Stimulated activated CD4-positive, alpha-beta T cell treated with anti-CD3 and anti-CD28 coated beads, Interleukin-4, amount 100 ng/mL, for 48 hours (primary cell): ENCODE data around the gene RAB3IL1.

Source experiments
- DNase-seq, 2 donors: peaks; one replicate each; pipeline ENCODE4 v3.0.0-alpha.2; 2020; ENCODE audit warnings: low read depth in 2 of 2

Gene RAB3IL1

DNA sequence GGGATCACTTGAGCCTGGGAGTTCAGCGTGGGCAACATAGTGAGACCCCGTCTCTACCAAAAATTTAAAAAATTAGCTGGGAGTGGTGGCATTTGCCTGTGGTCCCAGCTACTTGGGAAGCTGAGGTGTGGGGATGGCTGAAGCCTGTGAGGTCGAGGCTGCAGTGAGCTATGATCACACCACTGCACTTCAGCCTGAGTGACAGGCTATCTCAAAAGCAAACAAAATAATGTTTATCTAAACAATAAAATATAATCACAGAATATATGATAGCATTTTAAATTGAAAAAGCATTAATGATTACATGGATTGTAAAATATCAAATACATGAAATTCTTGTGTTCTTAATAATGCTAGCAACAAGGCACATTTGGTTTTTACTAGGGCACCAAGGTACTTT, 35.5 kb upstream of the RAB3IL1 start:
- no peak for DNase-seq

DNA sequence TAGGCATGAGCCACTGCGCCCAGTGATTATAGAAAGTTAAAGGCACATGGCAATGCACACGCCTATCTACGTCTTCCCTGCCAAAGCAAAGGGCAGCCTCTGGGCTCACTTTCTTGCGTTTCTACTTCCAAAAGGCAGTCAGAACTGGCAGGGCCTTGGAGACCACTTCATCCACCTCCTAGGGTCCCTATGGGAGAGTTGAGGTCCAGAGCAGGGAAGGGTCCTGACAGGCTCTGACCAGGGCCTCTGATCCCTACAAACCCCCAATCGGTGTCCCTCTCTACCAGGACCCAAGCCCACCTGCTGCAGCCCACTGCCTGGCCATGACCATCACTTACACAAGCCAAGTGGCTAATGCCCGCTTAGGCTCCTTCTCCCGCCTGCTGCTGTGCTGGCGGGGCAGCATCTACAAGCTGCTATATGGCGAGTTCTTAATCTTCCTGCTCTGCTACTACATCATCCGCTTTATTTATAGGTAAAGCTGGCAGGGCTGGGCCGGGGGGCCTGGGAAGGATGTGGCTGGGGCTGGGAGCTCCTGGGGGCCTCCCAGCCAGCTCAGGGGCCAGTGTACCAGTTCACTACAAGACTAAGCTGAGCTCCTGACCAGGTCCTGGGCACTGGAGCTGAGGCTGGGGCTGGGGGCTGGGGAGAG, 34.2 kb upstream of the RAB3IL1 start:
- DNase-seq = no peak

- DNase-seq = no peak
Measured at GRCh38 chr11:61950035-61950547, 32.7 kb upstream of the RAB3IL1 start, which contains the start of gene BEST1. TSS of gene BEST1 (plus strand) at chr11:61950351. CDS start at chr11:61951807, 1,456 bp downstream.

DNA sequence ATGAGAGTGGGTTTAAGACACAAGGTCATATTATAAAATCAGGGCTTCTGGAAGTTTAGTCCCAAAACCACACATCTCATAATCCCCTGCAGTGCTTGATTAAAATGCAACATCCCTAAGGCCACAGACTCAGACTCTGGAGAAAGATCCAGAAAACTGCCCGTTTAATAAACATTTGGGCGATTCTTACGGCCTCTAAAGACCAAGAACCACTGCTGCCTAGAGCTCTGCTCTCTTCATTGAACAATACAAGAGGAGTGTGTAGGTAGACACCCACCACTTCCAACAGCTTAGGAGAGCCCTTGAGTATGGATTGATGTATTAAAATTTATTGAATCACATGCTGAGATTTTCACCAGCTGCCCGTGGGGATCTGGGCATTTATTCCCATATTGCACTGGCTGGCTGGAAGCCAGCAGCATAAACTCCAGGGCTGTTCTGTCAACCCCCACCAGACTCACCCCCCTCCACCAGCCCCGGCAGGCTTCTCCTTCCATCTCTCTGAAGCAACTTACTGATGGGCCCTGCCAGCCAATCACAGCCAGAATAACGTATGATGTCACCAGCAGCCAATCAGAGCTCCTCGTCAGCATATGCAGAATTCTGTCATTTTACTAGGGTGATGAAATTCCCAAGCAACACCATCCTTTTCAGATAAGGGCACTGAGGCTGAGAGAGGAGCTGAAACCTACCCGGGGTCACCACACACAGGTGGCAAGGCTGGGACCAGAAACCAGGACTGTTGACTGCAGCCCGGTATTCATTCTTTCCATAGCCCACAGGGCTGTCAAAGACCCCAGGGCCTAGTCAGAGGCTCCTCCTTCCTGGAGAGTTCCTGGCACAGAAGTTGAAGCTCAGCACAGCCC, 32.0 kb upstream of the RAB3IL1 start:
- DNase-seq = no peak

DNA sequence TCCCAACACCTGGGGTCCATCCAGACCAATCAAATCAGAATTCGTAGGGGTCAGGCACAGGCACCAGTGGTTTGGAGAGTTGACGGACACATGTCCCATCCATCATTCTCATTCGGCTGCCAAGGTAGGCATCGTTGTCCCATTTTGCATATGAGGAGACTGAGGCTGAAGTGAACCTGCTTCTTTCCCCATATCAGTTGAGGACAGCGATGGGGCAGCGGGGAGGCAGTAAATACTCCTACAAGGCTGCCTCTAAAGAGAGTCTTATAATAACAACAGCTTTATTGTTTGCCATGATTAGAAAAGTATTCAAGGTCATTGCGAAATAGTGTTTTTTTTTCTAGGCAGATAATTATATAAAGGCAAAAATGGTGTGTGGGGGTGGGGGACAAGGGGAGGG, 31.1 kb upstream of the RAB3IL1 start:
- no peak for DNase-seq

DNA sequence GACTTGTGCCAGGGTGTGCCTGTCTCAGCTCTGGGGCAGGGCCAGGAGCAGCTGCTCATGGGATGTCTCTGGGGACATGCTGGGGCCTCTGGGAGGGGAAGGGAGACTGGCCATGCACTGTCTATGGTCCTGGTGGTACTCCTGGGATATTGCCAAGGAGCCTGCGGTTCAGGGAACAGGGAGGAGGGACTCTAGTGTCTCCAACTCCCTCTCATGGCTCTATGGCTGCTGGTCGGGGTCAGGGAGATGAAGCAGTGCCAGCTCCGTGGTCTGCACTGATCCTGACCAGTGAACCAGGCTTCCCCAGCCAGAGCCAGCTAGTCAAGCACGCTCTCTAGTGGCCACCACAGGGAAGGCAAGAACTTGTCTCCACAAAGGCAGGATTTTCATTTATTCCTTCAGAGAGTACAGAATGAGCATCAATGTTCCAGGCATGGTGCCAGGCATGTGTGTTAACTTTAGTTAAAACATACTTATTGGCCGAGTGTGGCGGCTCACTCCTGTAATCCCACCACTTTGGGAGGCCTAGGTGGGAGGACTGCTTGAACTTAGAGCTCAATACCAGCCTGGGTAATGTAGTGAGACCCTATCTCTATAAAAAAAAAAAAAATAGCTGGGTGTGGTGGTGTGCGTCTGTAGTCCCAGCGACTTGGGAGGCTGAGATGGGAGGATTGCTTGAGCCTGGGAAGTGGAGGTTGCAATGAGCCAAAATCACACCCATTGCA, 30.3 kb upstream of the RAB3IL1 start:
- DNase-seq = peak; percentile 53 to 58

- no peak for DNase-seq
Measured at GRCh38 chr11:61946894-61947293, 29.5 kb upstream of the RAB3IL1 start.

DNA sequence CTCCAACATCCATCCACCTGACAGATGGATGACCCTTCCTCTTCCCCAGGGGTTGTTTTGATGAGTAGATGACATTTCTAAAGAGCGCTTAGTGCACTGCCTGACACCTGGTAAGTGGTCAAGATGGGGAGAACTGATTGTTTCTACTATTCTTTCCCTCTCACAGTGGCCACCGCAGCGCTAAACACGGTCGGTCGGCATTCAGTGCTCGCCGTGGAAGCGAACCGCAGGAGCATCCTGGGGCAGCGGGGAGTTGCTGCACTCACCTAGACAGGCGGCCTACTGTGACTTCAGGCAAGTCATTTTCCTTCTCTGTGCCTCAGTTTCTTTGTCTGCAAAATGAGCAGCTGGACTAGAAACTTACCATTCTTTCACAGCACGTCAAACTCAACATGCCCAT, 27.8 kb upstream of the RAB3IL1 start:
- DNase-seq = no peak

- no peak for DNase-seq
Measured at GRCh38 chr11:61940466-61940865, 23.1 kb upstream of the RAB3IL1 start.

DNA sequence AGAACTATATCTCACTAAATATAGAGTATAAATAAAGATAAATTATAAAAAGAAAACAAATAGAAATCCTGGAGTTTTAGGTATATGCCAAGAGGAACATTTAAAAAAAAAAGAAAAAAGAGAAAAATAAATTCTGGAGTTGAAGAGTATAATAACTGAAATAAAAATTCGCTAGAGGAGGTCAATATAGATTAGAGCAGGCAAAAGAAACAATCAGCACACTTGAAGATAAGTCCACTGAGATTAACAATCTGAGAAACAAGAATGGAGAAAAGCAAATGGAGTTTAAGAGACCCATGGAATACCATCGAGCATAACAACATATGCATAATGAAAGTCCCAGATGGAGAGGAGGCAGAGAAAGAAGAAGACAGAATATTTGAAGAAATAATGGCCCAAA, 18.5 kb upstream of the RAB3IL1 start:
- DNase-seq = no peak

DNA sequence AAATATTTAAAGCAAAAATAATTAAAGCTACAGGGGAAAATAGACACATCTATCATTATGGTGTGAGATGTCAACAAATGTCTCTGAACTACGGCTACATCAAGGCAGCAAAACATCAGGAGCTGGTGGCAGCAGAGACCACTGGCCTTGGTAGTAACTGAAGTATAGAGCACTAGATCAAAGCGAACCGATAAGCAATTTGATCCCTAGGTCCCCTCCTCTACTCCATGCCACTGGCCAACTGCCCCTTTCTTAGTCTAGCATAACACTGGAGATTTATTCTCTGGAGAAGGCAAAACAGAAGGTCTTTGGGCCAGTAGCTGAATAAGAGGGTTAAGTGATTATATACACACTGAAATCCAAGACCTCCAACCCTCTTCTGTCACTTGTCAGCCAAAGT, 13.6 kb upstream of the RAB3IL1 start:
- no peak for DNase-seq

- no peak for DNase-seq
Measured at GRCh38 chr11:61928606-61929005, 11.2 kb upstream of the RAB3IL1 start.

- no peak for DNase-seq
Measured at GRCh38 chr11:61927501-61927900, 10.1 kb upstream of the RAB3IL1 start.

DNA sequence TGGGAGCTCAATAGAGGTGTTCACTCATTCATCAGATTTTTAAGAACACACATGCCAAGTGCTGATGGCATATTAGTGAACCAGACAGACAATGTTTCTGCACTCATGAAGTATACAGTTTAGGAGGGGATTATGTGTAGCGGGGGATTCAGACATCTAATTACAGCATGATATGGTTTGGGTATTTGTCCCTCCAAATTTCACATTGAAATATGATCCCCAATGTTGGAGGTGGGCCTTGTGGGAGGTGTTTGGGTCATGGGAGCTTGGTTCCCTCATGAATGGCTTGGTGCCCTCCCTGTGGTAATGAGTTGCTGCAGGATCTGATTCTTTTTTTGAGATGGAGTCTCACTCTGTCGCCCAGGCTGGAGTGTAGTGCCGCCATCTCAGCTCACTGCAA, 8.9 kb upstream of the RAB3IL1 start:
- DNase-seq = no peak

DNA sequence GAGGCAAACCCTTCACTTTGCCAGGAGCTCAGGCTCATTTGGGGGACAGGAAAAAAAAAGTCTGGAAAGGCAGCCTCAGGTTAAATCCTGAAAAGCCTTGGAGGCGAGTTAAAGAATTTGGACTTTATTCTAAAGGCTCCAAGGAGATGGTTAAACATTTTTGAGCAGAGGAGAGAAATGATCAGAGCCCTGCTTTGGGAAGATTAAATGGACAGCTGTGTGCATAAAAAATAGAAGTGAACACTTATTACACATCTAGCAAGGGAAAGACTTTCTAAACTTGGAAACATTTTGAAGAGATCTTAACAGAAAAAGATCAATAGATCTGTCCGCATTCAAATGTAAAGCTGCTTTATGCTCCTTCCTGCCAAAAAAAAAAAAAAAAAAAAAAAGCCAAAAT, 8.4 kb upstream of the RAB3IL1 start:
- no peak for DNase-seq

GRCh38 chr11:61924064-61924455, 6.7 kb upstream of the RAB3IL1 start:
- DNase-seq = no peak

DNA sequence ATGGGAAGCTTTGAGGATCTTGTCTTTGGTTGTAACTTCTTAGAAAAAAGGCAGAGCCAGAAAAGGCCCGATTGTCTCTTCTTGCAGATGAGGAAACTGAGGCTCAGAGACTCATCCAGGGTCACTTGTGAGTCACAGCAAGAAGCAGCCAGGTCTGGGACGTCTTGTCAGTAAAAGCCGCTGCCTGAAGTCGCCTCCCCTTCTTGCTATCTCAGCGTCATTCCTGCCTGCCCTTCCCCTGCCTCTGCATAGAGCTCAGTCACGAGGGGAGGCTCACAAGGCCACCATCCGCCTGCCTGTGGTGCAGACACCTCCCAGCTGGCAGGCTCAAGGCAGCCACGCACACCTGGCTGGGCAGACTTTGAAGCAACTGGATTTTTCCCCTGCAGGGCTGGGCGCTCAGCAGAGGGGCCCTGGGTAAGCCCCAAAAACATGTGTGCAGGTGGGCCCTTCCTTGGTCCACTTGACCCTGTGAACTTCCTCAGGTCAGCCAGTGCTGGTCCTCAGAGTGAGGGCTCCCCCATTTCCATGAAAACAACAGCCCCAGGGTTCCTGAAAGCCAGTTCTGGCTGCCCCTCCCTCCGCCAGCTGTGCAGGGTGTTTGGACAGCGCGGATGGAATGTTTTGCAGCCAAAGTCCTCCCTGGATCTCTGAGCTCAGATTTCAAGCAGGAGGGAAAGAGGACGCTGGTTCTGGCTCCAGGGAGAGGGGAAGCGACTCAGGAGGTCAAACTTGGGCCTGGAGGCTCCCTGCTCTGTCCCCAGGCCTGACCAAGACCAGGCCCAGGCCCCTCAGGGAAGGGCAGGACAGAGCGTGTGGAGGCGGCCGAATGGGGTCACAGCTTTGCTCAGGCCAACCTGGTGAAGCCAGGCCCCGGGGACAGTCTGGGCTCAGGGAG, 6.0 kb upstream of the RAB3IL1 start:
- no peak for DNase-seq

- DNase-seq = no peak
Measured at GRCh38 chr11:61922539-61922938, 5.2 kb upstream of the RAB3IL1 start.

- DNase-seq = no peak
Measured at GRCh38 chr11:61921446-61921845, 4.1 kb upstream of the RAB3IL1 start.

DNA sequence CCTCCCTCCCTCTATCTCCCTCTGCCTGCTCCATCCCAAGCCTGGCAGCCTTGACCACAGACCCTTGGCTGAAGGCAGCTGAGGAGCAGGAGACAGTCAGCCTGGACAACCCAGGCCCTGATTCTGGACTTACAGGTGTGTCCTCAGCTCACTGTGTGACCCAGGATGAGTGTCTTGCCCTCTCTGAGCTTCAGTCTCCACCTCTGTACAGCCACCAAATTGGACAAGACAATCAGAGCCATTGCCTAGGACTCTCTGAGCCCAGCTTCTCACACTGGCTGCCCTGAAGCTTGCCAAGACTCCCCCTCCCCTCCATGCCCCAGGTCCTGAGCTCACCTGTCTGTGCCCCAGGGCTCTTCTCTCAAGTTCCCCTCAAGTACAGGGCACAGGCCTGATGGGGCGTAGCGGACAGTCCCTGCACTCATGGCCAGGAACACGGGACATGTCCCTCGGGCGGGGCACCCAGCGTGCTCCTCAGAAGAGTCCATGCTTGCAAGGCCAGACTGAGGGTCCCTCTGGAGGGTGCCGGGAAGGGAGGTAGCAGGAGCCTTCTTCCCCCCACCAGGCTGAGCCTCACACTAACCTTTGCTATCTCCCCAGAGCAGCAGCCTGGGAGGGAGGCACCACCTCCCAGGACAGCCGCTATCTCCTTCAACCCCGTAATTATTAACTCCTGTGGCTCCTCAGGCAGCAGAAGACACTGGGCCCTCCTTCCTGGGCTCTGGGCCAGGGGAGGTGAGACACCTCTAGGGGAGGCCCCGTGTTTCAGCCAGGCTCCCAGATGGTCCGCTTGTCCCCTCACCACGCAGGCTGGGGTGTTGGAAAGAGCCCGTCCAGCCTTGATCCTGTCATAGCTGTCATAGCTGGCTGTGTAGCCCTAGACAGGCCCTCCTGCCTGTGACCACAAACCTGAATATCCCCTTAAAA, 2.6 kb upstream of the RAB3IL1 start:
- DNase-seq = no peak
